Measurements from ENCODE around the gene FAM81B.

The FAM81B gene

DNA sequence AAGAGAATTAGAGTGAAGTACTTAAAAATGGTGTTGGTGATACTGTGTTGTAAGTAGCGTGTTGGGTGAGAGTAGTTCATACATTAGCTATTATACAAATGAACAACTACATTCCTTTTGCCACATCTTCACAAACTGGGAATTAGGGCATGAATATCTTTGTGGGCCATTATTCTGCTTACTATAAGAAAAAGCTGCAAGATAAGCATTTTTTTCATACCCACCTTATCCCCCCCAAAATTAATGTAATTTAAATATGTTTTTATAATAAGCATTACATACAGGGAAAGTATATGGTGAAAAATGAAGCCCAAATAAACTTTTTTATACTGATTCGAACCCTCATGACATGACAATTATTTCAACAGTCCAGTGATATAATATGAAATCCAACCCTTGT is 69.5 kb downstream of the FAM81B start:
- Histone ChIP-seq H3K4me3 (no peak overlapping the region), H3K27ac (no peak overlapping the region)
- DNase-seq (ENCODE audit: low spot score), result no peak
- TF ChIP-seq, protein P1, sequence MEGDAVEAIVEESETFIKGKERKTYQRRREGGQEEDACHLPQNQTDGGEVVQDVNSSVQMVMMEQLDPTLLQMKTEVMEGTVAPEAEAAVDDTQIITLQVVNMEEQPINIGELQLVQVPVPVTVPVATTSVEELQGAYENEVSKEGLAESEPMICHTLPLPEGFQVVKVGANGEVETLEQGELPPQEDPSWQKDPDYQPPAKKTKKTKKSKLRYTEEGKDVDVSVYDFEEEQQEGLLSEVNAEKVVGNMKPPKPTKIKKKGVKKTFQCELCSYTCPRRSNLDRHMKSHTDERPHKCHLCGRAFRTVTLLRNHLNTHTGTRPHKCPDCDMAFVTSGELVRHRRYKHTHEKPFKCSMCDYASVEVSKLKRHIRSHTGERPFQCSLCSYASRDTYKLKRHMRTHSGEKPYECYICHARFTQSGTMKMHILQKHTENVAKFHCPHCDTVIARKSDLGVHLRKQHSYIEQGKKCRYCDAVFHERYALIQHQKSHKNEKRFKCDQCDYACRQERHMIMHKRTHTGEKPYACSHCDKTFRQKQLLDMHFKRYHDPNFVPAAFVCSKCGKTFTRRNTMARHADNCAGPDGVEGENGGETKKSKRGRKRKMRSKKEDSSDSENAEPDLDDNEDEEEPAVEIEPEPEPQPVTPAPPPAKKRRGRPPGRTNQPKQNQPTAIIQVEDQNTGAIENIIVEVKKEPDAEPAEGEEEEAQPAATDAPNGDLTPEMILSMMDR (IDR thresholded peaks at IDR 0.05), result no peak

DNA sequence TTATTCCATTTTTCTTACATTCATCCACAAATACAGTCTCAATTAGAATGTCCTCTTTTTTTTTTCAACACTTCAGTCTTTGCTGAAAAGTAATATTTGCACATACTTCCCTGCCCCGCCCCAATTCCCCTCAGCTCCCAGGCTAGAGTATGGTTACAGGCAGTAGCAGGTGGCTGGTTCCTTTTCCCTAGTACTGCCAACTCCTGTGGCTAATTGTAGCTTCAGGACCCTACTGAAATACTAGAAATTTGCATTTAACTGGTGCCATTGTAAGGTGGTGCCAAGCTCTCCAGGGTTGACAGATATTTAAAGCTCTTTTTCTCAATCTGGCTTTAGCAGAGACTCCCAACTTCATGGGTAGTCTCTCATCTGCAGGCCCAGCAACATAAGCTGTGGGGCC is 80.3 kb downstream of the FAM81B start:
- Histone ChIP-seq H3K4me3 (no peak overlapping the region), H3K27ac (no peak overlapping the region)
- TF ChIP-seq, protein P1 (IDR thresholded peaks at IDR 0.05), result no peak
- DNase-seq (ENCODE audit: low spot score), result no peak

DNA sequence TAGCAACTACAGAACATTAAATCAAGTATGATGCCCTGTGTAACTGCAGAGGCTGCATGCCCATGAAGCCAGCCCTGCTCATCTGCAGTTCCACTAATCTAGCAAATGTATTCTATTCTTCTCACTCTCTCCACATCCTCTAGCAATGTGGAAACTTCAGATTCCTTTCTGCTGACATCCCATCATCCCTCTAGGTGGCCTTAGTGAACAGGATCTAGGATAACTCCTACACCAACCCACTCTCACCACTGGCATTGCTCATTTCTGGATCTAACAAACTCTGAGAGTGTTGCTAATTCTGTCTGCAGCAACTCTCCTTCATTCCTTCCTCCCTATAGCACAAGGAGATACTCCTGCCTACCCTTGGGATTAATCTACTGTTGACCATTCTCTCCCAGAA is 80.8 kb downstream of the FAM81B start:
- TF ChIP-seq, protein P1 (IDR thresholded peaks at IDR 0.05), result no peak
- DNase-seq (ENCODE audit: low spot score), result no peak
- Histone ChIP-seq H3K27ac (no peak overlapping the region), H3K4me3 (no peak overlapping the region)

DNA sequence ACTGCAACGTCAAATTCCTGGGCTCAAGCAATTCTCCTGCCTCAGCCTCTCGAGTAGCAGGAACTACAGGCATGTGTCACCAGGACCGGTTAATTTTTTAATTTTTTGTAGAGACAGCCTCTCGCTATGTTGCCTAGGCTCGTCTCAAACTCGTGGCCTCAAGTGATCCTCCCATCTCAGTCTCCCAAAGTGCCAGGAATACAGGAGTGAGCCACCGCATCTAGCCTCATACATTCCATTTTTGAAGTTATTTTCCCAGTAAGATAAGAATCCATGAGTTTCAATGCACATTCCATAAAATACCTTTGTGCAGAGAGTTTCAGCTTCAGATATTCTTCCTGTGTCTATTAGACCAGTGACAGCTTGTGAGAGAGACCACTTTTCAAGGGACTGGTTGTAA is 93.3 kb downstream of the FAM81B start:
- Histone ChIP-seq H3K4me3 (no peak overlapping the region), H3K27ac (no peak overlapping the region)
- TF ChIP-seq, protein P1 (IDR thresholded peaks at IDR 0.05), result no peak
- no peak for DNase-seq (ENCODE audit: low spot score)

DNA sequence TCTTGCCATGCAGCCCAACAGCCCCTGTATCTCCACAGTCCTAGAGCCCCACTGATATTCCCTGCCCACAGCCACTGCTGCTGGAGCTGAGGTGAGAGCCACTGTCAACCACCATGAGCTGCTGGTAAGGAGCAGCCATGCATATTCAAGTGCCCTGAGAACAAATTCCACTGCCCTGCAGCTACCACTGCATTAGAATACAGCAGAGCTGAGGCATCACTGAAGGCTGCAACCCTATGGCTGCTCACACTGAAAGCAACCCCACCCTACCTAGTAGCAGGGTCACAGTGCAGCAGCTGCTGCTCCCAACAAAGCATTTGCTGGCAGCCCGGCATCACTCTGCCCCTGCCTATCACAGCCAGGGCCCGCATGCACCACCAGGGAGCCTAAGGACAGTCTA is 95.0 kb downstream of the FAM81B start:
- TF ChIP-seq, protein P1 (IDR thresholded peaks at IDR 0.05), result no peak
- no peak for DNase-seq (ENCODE audit: low spot score)
- H3K4me3 ChIP-seq, result no peak overlapping the region
- no peak overlapping the region for H3K27ac ChIP-seq

DNA sequence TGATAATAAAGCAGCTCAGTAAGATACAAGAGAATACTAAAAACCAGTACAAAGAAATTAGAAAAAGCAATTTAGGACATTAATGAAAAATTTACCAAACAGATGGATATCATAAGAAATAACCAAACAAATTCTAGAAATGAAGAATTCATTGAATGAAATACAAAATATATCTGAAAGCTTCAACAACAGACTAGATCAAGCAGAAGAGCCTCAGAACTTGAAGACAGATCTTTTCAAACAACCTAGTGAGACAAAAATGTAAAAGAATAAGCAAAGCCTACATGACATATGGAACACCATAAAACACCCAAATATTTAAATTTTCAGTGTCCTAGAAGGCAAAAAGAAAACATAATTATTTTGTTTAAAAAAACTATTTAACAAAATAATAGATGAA is 96.7 kb downstream of the FAM81B start:
- DNase-seq (ENCODE audit: low spot score), result no peak
- no peak overlapping the region for H3K27ac ChIP-seq
- TF ChIP-seq, protein P1 (IDR thresholded peaks at IDR 0.05), result no peak
- H3K4me3 ChIP-seq, result no peak overlapping the region

Data from coronary artery (tissue), 2 donors.